Measurements from ENCODE around the gene ANKRD33B. TPM values are rescaled to one million over a fixed set of nuclear protein-coding genes. Genes with fewer than 3 reads are reported as not detected.

ANKRD33B gene
- total RNA-seq, 1 experiment from 2014 or later, result 14.9 TPM

DNA sequence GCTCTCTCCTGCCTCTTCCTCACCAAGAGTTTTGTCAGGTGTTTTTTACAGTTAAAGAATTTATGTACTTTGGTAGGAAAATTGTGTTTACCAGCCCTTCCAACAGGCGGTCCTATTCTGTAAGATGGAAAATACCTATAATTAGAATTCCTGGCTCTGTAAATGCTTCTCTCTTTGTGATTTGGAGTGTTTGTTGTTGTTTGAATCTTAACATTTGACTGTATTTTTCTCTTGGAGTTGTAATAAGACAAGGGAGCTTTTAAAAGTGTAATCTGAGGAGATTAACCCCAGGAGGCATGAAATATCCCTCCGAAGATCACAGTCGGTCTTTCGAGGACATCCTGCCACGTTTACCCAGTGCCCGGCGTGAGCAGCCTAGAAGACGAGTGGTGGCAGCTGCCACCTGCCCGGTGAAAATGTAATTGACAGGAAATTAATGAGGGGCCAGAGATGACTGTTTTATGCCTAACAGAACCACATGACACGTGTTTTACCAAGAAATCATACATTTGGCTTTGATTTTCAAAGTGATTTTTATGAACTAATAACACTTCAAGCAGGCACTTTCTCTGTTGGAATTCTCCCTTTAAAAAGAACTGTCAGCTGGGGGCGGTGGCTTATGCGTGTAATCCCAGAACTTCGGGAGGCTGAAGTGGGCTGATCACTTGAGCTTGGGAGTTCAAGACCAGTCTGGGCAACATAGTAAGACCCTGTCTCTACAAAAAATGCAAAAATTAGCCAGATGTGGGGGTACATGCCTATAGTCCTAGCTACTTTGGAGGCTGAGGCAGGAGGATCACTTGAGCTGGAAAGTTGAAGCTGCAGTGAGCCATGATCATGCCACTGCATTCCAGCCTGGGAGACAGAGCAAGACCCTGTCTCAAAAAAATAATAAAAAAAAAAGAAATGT is 20.0 kb downstream of the ANKRD33B start:
- no peak overlapping the region for H3K4me3 ChIP-seq (ENCODE audit: low read length)
- BruUV-seq (replicated peaks), result no TSS peak
- peaks cover 17% of the 10 kb centered on the region for H3K4me1 ChIP-seq (ENCODE audit: insufficient read depth, low read length)
- TF ChIP-seq EZH2phosphoT487 (IDR thresholded peaks at IDR 0.05; ENCODE audit: borderline replicate concordance, low read length) (no peak), EZH2 (IDR thresholded peaks at IDR 0.05; ENCODE audit: low read length, unreplicated experiment) (no peak)
- TF ChIP-seq, protein P1, sequence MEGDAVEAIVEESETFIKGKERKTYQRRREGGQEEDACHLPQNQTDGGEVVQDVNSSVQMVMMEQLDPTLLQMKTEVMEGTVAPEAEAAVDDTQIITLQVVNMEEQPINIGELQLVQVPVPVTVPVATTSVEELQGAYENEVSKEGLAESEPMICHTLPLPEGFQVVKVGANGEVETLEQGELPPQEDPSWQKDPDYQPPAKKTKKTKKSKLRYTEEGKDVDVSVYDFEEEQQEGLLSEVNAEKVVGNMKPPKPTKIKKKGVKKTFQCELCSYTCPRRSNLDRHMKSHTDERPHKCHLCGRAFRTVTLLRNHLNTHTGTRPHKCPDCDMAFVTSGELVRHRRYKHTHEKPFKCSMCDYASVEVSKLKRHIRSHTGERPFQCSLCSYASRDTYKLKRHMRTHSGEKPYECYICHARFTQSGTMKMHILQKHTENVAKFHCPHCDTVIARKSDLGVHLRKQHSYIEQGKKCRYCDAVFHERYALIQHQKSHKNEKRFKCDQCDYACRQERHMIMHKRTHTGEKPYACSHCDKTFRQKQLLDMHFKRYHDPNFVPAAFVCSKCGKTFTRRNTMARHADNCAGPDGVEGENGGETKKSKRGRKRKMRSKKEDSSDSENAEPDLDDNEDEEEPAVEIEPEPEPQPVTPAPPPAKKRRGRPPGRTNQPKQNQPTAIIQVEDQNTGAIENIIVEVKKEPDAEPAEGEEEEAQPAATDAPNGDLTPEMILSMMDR (conservative IDR thresholded peaks at IDR 0.05; ENCODE audit: low read depth, low read length), result no peak
- no peak for ATAC-seq
- H3K9ac ChIP-seq (ENCODE audit: low read length), result no peak overlapping the region
- peaks cover 33% of the 10 kb centered on the region for H3K79me2 ChIP-seq (ENCODE audit: low read length)
- no peaks in the 10 kb centered on the region for H3K27me3 ChIP-seq (ENCODE audit: low read length)
- POLR2A ChIA-PET (ENCODE audit: unreplicated experiment), result no interaction called here
- CTCF ChIA-PET, result no interaction called here
- no peak for DNase-seq
- H3K36me3 ChIP-seq (ENCODE audit: low read depth, low read length), result no peaks in the 10 kb centered on the region
- no peaks in the 10 kb centered on the region for H3K9me3 ChIP-seq (ENCODE audit: low read length)
- H3K27ac ChIP-seq (ENCODE audit: low read length), result no peak overlapping the region
- H2AFZ ChIP-seq (ENCODE audit: low read length), result no peak overlapping the region
- no peak overlapping the region for H3K4me2 ChIP-seq (ENCODE audit: low read length)
- H4K20me1 ChIP-seq (ENCODE audit: low read length), result no peaks in the 10 kb centered on the region
- no peaks in the 10 kb centered on the region for H3F3A ChIP-seq (ENCODE audit: low read length, unreplicated experiment)
- intact Hi-C loops (cut with micrococcal nuclease), result no loop called here
- H3K9me2 ChIP-seq (replicated peaks; ENCODE audit: low read length), result no peaks in the 10 kb centered on the region

DNA sequence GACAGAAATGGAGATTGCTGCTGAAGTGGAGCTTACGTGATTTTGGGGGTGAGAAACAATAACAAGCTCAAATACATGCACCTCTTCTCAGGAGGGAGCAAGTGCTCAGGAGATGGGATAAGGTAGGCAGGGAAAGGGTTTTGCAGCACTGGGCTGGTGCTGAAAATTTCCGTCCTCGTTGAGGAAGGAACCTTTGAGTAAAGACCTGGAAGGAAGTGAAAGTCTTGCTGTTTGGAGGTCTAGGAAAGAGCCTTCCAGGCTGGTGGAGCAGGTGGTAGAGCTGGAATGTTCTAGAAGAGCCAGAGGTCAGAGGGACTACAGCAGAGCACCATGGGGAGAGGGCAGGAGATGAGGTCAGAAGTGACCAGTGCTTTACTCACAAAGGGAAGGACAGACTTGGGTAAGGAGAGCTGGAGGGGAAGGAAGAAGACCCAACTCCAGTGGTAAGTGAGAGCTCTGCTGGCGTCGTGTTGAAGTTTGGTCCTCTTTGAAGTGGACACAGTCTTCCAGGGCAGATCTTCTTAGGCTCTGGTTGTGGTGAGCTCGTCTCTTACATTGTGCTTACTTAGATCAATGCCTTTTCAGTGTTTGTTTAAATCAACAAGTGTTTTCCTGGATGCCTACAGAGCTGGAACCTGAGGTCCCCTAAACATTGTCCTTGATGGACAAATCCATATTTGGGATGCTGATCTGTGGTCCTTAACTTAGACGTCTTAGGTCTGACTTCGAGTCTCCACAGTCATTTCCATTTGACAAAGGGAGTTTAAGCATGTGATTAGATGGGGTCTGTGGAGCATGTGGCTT is 21.0 kb downstream of the ANKRD33B start:
- Histone ChIP-seq H3K9me3 (ENCODE audit: low read length) (no peaks in the 10 kb centered on the region), H3K9me2 (replicated peaks; ENCODE audit: low read length) (no peaks in the 10 kb centered on the region), H3K4me1 (ENCODE audit: insufficient read depth, low read length) (peaks cover 17% of the 10 kb centered on the region), H2AFZ (ENCODE audit: low read length) (no peak overlapping the region), H3K79me2 (ENCODE audit: low read length) (peaks cover 31% of the 10 kb centered on the region), H4K20me1 (ENCODE audit: low read length) (no peaks in the 10 kb centered on the region), H3K4me3 (ENCODE audit: low read length) (no peak overlapping the region), H3K27me3 (ENCODE audit: low read length) (no peaks in the 10 kb centered on the region), H3K27ac (ENCODE audit: low read length) (no peak overlapping the region), H3F3A (ENCODE audit: low read length, unreplicated experiment) (no peaks in the 10 kb centered on the region), H3K4me2 (ENCODE audit: low read length) (no peak overlapping the region), H3K9ac (ENCODE audit: low read length) (no peak overlapping the region), H3K36me3 (ENCODE audit: low read depth, low read length) (no peaks in the 10 kb centered on the region)
- BruUV-seq (replicated peaks), result no TSS peak
- DNase-seq (no peak), ATAC-seq (no peak)
- ChIA-PET CTCF (no interaction called here), POLR2A (ENCODE audit: unreplicated experiment) (no interaction called here)
- intact Hi-C loops (cut with micrococcal nuclease), result no loop called here
- TF ChIP-seq EZH2 (IDR thresholded peaks at IDR 0.05; ENCODE audit: low read length, unreplicated experiment) (no peak), EZH2phosphoT487 (IDR thresholded peaks at IDR 0.05; ENCODE audit: borderline replicate concordance, low read length) (no peak)
- TF ChIP-seq, protein P1 (conservative IDR thresholded peaks at IDR 0.05; ENCODE audit: low read depth, low read length), result no peak

All from PC-3 (cell line).